ENCODE measurements around the gene ANKRD37. TPM values are rescaled to one million over a fixed set of nuclear protein-coding genes. Genes with fewer than 3 reads are reported as not detected.
A peak's percentile ranks its signal among the peaks of the same experiment; 100 is the strongest.

Gene ANKRD37, protein sequence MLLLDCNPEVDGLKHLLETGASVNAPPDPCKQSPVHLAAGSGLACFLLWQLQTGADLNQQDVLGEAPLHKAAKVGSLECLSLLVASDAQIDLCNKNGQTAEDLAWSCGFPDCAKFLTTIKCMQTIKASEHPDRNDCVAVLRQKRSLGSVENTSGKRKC
- 10 to 100 TPM; 13.0 to 14.5 TPM for total RNA-seq

DNA sequence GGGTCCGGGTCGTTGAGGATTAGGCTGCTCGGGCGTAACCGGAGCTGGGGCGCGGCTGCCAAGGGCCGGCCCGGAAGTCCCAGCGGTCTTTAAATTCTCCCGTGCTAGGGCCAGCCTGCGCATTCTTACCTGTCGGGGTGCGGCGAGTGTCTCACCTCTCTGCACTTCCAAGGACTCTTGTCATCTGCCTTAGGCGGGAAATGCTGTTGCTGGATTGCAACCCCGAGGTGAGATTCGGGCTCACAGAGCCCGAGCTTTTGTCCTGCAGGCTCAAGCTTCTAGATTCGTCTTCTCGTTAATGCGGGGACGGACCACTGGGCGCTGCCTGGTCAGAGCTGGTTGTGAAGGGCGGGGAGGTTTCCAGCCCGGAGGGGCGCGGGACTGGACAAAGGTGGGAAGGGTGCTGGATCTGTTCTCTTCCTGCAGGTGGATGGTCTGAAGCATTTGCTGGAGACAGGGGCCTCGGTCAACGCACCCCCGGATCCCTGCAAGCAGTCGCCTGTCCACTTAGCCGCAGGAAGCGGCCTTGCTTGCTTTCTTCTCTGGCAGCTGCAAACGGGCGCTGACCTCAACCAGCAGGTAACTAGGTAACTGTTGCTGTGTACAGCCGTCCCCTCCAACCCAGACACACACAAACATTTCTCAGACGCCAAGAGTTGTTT lies at the start of gene ANKRD37:
Gene ANKRD37 (plus strand): TSS at position 118 of the 662 bp plus-strand sequence. CDS start 83 bp downstream, at position 201.
- CTCF ChIA-PET, result interaction anchor here (0.9 to 1.4 kb wide), 3 partner anchors 213 to 663 kb away, joined by 3 to 4 read pairs (median 3); partner anchors contain the start of genes CENPU and SLC25A4
- Mint-ChIP-seq H3K27ac (peak within 1 kb of the TSS; percentile 97), H3K4me1 (ENCODE audit: low read depth) (peaks cover 37% of the 10 kb centered on the region), H3K36me3 (peaks cover 11% of the 10 kb centered on the region), H3K4me3 (peak within 1 kb of the TSS; percentile 95), H3K27me3 (no peaks in the 10 kb centered on the region), H3K9me3 (no peaks in the 10 kb centered on the region)
- no peak for DNase-seq
- POLR2A ChIA-PET, result interaction anchor here (0.7 to 2.2 kb wide), 5 partner anchors 8 to 748 kb away, joined by 3 to 12 read pairs (median 4); partner anchors contain the start of genes CASP3, CFAP97, PRIMPOL and UFSP2
- intact Hi-C loops (cut with micrococcal nuclease), result loop anchor here (1.0 to 10.0 kb wide), 10 partner anchors 8 to 1892 kb away; partner anchors contain the start of genes ACSL1, CCDC110, CENPU and ING2

DNA sequence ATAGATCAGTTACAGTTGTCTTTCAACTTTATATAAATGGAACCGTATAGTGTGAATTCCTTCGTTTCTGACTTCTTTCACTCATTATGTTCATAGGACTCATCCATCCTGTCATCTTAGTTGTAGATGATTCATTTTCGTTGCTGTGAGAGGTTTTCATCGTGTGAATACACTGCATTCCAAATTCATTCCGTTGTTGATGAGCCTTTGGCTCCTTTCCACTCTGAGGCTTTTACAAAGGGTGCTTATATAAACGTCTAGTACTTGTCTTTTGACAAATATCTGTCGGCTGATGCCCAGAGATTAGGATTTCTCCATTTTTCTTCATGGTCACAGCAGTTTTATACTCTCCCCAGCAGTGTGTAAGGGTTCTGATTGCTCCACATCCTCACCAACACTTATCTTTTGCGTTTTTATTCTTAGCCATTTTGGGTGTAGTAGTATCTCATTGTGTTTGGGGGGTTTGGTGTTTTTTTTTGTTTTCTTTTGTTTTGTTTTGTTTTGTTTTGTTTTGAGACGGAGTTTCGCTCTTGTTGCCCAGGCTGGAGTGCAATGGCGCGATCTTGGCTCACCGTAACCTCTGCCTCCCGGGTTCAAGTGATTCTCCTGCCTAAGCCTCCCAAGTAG lies 49.6 kb upstream of the ANKRD37 start:
- H3K4me3 Mint-ChIP-seq, result no peak overlapping the region
- peaks cover 34% of the 10 kb centered on the region for H3K4me1 Mint-ChIP-seq (ENCODE audit: low read depth)
- H3K9me3 Mint-ChIP-seq, result no peaks in the 10 kb centered on the region
- no peaks in the 10 kb centered on the region for H3K27me3 Mint-ChIP-seq
- no peak overlapping the region for H3K27ac Mint-ChIP-seq
- ChIA-PET CTCF (no interaction called here), POLR2A (no interaction called here)
- no peak for DNase-seq
- H3K36me3 Mint-ChIP-seq, result peaks cover 47% of the 10 kb centered on the region
- intact Hi-C loops (cut with micrococcal nuclease), result no loop called here

DNA sequence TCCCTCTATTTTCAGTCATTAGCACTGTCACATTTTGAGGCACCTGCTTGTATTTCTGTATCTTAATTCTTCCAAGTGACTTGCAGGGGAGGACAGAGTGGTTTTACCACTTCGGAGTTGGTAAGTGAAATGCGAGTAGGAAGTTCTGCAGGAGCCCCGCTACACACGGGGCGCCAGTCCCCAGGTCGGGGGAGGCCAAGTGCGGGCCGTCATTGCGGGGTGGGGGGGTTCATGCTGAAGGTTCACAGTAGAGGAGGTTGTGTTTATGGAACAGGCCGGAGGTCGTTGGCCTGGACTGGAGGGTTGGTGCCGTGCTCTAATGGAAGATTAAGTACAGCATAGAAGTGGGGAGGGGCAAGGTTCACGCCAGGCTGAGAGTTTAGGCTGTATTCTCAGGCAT lies 45.0 kb upstream of the ANKRD37 start:
- Mint-ChIP-seq H3K27me3 (no peaks in the 10 kb centered on the region), H3K27ac (no peak overlapping the region), H3K4me1 (ENCODE audit: low read depth) (peaks cover 3% of the 10 kb centered on the region), H3K9me3 (no peaks in the 10 kb centered on the region), H3K36me3 (peaks cover 51% of the 10 kb centered on the region), H3K4me3 (no peak overlapping the region)
- DNase-seq, result no peak
- CTCF ChIA-PET, result no interaction called here
- POLR2A ChIA-PET, result no interaction called here
- intact Hi-C loops (cut with micrococcal nuclease), result no loop called here

DNA sequence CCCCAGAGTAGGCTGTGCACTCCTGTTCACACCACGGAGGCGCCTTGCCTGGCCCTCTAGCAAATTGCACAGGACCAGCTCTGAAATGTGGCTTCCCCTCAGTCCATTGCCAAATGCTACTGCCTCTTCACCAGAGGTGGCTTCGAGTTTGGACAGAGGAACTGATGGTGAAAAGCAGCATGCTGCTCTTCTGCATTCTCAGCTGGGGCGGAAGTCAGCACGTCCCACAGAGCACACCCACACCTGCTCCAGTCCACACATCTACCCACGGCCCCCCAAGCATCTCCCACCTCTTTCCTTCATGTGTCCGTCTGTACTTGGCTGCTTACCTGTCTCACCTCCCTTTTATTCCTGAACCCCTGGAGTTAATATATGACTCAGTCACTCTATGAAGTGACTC lies 44.4 kb upstream of the ANKRD37 start:
- no peak for DNase-seq
- intact Hi-C loops (cut with micrococcal nuclease), result no loop called here
- Mint-ChIP-seq H3K27me3 (no peaks in the 10 kb centered on the region), H3K36me3 (peaks cover 46% of the 10 kb centered on the region), H3K9me3 (no peaks in the 10 kb centered on the region), H3K27ac (no peak overlapping the region), H3K4me3 (no peak overlapping the region), H3K4me1 (ENCODE audit: low read depth) (peaks cover 4% of the 10 kb centered on the region)
- CTCF ChIA-PET, result no interaction called here
- POLR2A ChIA-PET, result no interaction called here

DNA sequence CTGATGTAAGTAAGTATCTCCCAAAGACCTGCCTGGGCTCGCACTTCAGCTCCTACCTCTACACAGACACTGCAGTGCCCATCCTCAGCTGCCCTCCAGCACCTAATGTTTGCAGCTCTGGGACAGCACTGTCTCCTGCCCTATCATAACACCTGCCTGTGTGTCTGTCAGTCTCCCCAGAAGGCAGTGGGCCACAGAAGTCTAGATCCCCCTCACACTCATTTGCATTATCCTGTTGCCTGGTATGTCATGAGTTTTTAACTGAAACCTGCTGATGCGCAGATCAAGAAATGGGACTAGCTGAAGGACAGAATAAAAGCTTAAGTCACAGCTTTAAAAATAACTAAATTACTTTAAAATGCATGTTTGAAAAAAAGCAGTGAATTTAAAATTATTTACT lies 43.9 kb upstream of the ANKRD37 start:
- POLR2A ChIA-PET, result no interaction called here
- no peak for DNase-seq
- Mint-ChIP-seq H3K27me3 (no peaks in the 10 kb centered on the region), H3K4me1 (ENCODE audit: low read depth) (peaks cover 9% of the 10 kb centered on the region), H3K9me3 (no peaks in the 10 kb centered on the region), H3K27ac (no peak overlapping the region), H3K4me3 (no peak overlapping the region), H3K36me3 (peaks cover 46% of the 10 kb centered on the region)
- CTCF ChIA-PET, result no interaction called here
- intact Hi-C loops (cut with micrococcal nuclease), result no loop called here

DNA sequence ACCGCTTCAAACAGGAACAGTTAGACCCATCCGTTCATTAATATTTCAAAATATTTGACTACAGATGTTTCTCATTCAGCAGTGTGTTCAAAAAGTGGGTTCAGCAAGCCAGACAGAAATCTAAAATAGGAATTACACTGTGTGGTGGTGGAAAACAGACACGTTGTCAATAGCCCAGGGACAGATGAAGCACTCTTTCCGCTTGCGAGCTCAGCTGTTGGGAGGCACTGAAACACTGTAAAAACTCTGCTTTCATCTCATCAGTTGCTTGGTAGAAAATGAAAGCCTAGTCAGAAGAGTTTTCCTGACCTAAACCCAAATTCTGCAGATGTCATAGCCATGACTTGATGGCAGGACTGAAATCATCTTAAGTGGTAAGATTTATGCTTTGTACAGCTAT lies 39.4 kb upstream of the ANKRD37 start:
- H3K36me3 Mint-ChIP-seq, result peaks cover 18% of the 10 kb centered on the region

DNA sequence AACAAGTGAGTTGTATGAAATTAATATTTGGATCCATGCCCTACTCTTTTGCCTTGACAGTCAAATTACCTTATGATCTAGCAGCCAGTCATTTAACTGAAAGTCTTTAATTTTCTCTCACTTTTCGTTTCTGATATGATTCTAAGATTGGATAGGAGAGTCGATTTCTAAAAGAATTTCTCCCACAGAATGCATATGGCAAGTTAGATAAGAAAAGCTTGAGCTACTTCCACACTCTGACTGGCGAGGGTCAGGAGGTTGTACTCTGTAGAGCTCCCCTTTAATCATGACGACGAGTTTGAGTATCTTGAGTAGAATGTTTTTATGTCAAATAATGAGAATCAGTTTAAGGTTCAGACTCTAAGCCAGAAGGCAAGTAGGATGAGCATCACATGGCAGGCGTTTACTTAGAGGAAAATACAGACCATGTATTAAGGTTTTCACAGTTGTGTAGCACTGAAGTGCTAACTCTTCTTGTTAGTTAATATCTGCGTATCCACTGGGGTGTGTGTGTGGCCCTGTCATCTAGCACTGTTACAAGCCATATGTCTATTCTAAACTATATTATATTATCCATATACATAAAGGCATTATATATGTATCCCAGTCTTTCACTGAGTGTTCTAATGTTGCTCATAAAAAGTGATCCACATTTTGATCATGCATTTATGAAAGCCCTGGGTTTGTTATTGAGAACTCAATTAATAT lies 38.8 kb upstream of the ANKRD37 start:
- CTCF ChIA-PET, result no interaction called here
- intact Hi-C loops (cut with micrococcal nuclease), result loop anchor here (5.0 kb wide), 1 partner anchor 39 kb away; the partner anchor contains the start of genes ANKRD37 and LRP2BP
- no peaks in the 10 kb centered on the region for H3K27me3 Mint-ChIP-seq

More for the DNA sequence above, 39.4 kb upstream of the ANKRD37 start:
- H3K4me1 Mint-ChIP-seq (ENCODE audit: low read depth), result peaks cover 11% of the 10 kb centered on the region
- H3K4me3 Mint-ChIP-seq, result no peak overlapping the region
- POLR2A ChIA-PET, result no interaction called here
- H3K27me3 Mint-ChIP-seq, result no peaks in the 10 kb centered on the region
- peak; percentile 48 for DNase-seq
- CTCF ChIA-PET, result no interaction called here
- intact Hi-C loops (cut with micrococcal nuclease), result loop anchor here (5.0 kb wide), 1 partner anchor 40 kb away; the partner anchor contains the start of genes ANKRD37 and LRP2BP
- H3K27ac Mint-ChIP-seq, result peak overlapping the region; percentile 7
- H3K9me3 Mint-ChIP-seq, result no peaks in the 10 kb centered on the region

DNA sequence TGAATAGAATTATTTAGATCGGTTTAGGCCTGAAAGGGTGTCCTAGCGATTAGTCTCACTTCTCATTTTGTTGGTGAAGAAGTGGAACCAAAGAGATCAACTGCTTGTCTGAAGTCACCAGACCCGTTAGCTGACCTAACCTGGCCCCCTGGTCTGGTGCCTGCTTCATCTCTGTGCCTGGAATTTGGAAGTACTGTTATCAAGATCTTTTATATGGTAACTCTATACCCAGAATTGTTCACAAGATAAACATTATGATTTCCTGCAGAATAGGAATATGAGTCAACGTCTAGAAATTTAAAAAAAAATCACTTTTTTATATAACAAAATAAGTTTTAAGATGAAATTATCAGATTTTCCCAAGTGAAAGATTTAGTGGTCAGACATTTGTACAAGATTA lies 38.1 kb upstream of the ANKRD37 start:
- CTCF ChIA-PET, result no interaction called here
- Mint-ChIP-seq H3K4me3 (no peak overlapping the region), H3K36me3 (peaks cover 13% of the 10 kb centered on the region), H3K27ac (no peak overlapping the region), H3K4me1 (ENCODE audit: low read depth) (peaks cover 11% of the 10 kb centered on the region), H3K9me3 (no peaks in the 10 kb centered on the region), H3K27me3 (no peaks in the 10 kb centered on the region)
- POLR2A ChIA-PET, result no interaction called here
- intact Hi-C loops (cut with micrococcal nuclease), result loop anchor here (5.0 kb wide), 1 partner anchor 39 kb away; the partner anchor contains the start of genes ANKRD37 and LRP2BP
- DNase-seq, result no peak

More for the DNA sequence above, 38.8 kb upstream of the ANKRD37 start:
- Mint-ChIP-seq H3K9me3 (no peaks in the 10 kb centered on the region), H3K4me1 (ENCODE audit: low read depth) (peaks cover 11% of the 10 kb centered on the region), H3K27ac (no peak overlapping the region), H3K36me3 (peaks cover 15% of the 10 kb centered on the region), H3K4me3 (no peak overlapping the region)
- DNase-seq, result no peak
- POLR2A ChIA-PET, result no interaction called here

DNA sequence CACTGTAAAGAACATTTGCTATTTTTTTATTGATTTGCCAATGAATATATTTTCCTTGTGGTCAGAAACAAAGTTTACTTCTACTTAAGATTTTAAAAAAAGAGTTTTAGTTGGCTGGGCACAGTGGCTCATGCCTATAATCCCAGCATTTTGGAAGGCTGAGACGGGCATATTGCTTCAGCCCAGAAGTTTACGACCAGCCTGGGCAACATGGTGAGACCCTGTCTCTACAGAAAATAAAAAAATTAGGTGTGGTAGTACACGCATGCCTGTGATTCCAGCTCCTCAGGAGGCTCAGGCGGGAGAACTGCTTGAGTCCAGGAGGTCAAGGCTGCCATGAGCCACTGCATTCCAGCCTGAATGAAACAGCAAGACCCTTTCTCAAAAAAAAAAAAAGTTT lies 37.7 kb upstream of the ANKRD37 start:
- H3K27me3 Mint-ChIP-seq, result no peaks in the 10 kb centered on the region
- POLR2A ChIA-PET, result no interaction called here
- H3K36me3 Mint-ChIP-seq, result peaks cover 11% of the 10 kb centered on the region
- CTCF ChIA-PET, result no interaction called here
- intact Hi-C loops (cut with micrococcal nuclease), result loop anchor here (5.0 kb wide), 1 partner anchor 38 kb away; the partner anchor contains the start of genes ANKRD37 and LRP2BP
- H3K9me3 Mint-ChIP-seq, result no peaks in the 10 kb centered on the region
- DNase-seq, result no peak
- H3K4me1 Mint-ChIP-seq (ENCODE audit: low read depth), result peaks cover 11% of the 10 kb centered on the region
- H3K27ac Mint-ChIP-seq, result no peak overlapping the region
- no peak overlapping the region for H3K4me3 Mint-ChIP-seq

DNA sequence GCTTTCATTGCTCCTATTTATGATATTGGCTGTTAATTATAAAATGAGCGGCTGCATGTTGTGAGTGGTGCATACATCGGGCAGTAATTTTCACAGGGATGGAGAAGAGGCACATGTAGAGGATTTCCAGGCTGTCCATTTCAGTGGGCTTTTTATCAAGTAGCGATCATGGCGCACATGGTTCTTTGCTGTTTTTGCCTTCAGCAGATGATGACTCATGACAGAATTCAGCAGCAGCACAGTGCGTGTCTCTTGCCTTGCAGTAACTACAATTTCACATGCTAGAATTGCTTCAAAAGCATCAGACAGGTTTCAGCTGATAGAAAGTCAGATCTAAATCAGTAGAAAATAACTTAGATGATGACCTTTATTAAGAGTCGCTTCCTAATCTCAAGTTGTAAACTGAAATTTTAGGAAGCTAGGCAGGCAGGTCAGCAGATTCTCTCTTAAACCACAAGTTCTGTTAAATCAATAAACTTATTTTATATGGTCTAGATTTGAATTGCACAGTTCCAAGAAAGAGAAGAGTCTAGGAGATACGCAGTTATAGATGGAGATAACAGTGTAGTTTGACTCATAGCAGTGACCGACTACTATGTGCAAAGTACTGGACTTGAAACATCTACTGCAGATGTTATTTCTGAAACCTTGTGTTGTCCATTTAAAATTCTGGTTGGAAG lies 36.7 kb upstream of the ANKRD37 start:
- Mint-ChIP-seq H3K27ac (no peak overlapping the region), H3K36me3 (peaks cover 7% of the 10 kb centered on the region), H3K27me3 (no peaks in the 10 kb centered on the region), H3K4me3 (no peak overlapping the region), H3K9me3 (no peaks in the 10 kb centered on the region), H3K4me1 (ENCODE audit: low read depth) (peaks cover 11% of the 10 kb centered on the region)
- DNase-seq, result no peak
- ChIA-PET POLR2A (no interaction called here), CTCF (no interaction called here)
- intact Hi-C loops (cut with micrococcal nuclease), result loop anchor here (5.0 kb wide), 1 partner anchor 37 kb away; the partner anchor contains the start of genes ANKRD37 and LRP2BP

DNA sequence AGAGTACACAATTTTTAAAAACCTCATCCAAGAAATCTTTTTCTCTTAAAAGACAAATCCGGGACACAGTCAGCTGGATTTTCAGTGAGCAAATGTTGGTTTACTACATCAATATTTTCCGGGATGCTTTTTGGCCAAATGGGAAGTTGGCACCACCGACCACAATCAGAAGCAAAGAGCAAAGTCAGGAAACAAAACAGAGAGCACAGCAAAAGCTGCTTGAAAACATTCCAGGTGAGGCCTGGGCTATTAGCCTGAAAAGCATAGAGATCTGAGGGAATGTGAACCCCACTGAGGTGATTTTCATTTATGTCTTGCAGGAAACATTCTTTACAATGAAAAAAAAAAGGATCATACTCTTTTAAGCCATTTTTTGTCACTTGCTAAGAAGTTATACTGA lies 34.8 kb upstream of the ANKRD37 start:
- no peak for DNase-seq
- H3K27me3 Mint-ChIP-seq, result no peaks in the 10 kb centered on the region
- intact Hi-C loops (cut with micrococcal nuclease), result no loop called here
- no peak overlapping the region for H3K27ac Mint-ChIP-seq
- POLR2A ChIA-PET, result no interaction called here
- no peak overlapping the region for H3K4me3 Mint-ChIP-seq
- CTCF ChIA-PET, result no interaction called here
- no peaks in the 10 kb centered on the region for H3K9me3 Mint-ChIP-seq
- H3K36me3 Mint-ChIP-seq, result peaks cover 7% of the 10 kb centered on the region
- H3K4me1 Mint-ChIP-seq (ENCODE audit: low read depth), result peaks cover 11% of the 10 kb centered on the region
